Subcutaneous adipose tissue (tissue), 4 donors: ENCODE measurements around the gene KIAA1217. TPM values are rescaled to one million over a fixed set of nuclear protein-coding genes. Genes with fewer than 3 reads are reported as not detected.

Source experiments
- CTCF ChIP-seq: fragments of 450-650 bp; IDR thresholded peaks from one replicate; pipeline ENCODE4 v1.5.1; 2016; ENCODE audit warnings: low read depth, mild to moderate bottlenecking, control low read depth, antibody characterized with exemption, moderate library complexity
- total RNA-seq, 4 donors: library from RNA; depleted of rRNA; stranded (reverse); fragments of >200 nt; gene quantifications; one replicate each; pipeline ENCODE4 v1.1.0, GENCODE V29; 2016

Gene KIAA1217
- total RNA-seq, 4 donors from 2014 or later: 10.7 to 91.6 (median 27.5) TPM

DNA sequence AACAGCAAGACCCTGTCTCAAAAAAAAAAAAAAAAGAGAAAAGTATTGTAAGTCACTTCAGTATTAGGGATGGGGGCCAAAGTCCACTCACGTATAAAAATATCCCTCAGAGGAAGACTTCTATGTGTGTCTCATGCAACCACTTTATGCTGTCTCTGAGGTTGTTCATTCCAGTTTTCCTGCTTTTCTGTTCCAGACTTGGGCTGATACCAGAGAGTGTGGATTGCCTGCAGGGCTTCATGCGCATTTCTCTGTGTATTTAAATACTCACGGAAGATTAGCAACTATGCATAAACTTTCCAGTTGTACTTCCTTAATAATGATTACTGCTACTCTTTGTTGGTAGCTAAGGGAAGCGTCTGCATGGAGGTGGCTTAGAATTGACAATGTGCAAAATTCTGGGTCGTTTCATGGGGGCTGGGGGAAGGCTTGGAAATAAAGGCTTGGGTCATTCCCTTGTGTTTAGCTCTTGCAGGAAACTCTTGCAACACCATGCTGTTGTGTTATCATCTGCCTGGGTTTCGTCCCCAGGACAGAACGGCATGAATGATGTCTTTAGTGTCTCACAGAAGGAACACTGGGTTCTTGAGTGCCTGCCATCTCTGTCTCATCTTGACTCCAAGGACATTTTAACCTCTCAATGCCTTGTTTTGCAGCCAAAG, 54.1 kb downstream of the KIAA1217 start:
- TF ChIP-seq CTCF: no peak

DNA sequence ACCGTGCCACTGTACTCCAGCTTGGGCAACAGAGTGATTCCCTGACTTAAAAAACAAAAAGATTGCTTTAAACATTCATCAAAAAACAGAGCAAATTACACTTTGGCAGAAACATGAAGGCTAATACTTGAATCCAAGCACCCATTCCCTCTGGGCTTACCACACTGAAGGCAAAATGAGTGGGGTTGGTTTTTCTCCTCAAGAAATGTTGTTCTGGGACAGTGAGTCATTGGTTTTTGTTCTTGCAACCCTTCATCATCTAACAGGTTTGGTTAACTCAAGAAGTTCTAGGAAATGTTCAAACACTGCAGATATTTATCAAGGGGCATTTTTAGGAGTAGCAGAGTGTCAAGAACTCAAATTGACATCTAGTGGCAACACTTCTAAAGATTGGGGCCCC, 60.5 kb downstream of the KIAA1217 start:
- no peak for TF ChIP-seq CTCF

GRCh38 chr10:24272374-24272773, 63.4 kb downstream of the KIAA1217 start:
- no peak for TF ChIP-seq CTCF

DNA sequence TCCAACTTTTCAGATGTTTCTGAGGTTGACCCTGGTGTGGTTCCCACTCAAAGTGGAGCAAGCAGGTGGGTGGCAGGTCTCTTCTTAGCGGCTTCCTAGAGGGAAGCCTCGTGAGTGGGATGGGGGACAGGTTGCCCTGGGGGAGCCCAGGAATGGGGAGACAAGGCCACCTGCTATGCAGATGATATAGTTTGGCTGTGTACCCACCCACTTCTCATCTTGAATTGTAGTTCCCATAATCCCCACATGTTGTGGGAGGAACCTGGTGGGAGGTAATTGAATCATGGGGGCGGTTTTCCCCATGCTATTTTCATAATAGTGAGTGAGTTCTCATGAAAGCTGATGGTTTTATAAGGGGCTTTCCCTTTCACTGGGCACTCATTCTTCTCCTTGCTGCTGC, 68.3 kb downstream of the KIAA1217 start:
- TF ChIP-seq CTCF: no peak

- no peak for TF ChIP-seq CTCF
Measured at GRCh38 chr10:24277771-24278170, 68.8 kb downstream of the KIAA1217 start.

GRCh38 chr10:24278176-24278889, 69.4 kb downstream of the KIAA1217 start:
- TF ChIP-seq CTCF: no peak

DNA sequence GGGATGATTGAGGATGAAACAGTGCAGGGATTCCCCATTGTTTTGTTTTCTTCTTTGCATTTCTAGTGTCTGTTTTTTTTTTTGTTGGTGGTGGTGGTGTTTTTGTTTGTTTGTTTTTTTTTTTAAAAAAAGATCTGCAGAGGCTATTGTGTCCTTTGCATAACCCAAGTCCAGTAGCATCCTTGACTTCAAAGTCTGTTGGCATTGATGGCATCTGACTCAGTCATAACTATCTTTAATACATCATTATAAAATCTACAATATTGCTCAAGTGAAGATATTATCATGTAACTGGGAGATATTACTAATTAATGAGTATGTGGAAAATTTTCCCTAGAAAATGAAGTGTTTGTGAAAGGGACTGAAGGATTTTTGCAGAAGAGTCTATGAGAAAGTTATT, 70.2 kb downstream of the KIAA1217 start:
- TF ChIP-seq CTCF: no peak
